Hepatocyte (in vitro differentiated cells): Measurements from ENCODE around the gene RAB11FIP4. TPM values are rescaled to one million over a fixed set of nuclear protein-coding genes. Genes with fewer than 3 reads are reported as not detected.

Experiments
- DNase-seq: peaks from one replicate; pipeline ENCODE4 v3.0.0-alpha.2; 2016; ENCODE audit warnings: low spot score
- H2AFZ ChIP-seq: fragments of 200-600 bp; sonication (generic); 2 replicates; pipeline ENCODE4 v1.6.0; 2016; ENCODE audit warnings: antibody characterized with exemption, mild to moderate bottlenecking
- H3K27ac ChIP-seq: fragments of 200-600 bp; sonication (generic); 2 replicates; pipeline ENCODE4 v1.5.1; 2016; ENCODE audit warnings: mild to moderate bottlenecking
- H3K27me3 ChIP-seq: fragments of 200-600 bp; sonication (generic); 2 replicates; pipeline ENCODE4 v1.6.1; 2016
- H3K36me3 ChIP-seq: fragments of 200-600 bp; sonication (generic); replicated peaks from 2 replicates; pipeline ENCODE4 v1.5.1; 2016; ENCODE audit warnings: low read depth; ENCODE audit not compliant: insufficient read depth
- H3K4me1 ChIP-seq: fragments of 200-600 bp; sonication (generic); 2 replicates; pipeline ENCODE4 v1.5.1; 2016; ENCODE audit warnings: mild to moderate bottlenecking, moderate library complexity; ENCODE audit not compliant: insufficient read depth
- H3K4me2 ChIP-seq: fragments of 200-600 bp; sonication (generic); 2 replicates; pipeline ENCODE4 v1.6.0; 2016
- H3K4me3 ChIP-seq: fragments of 200-600 bp; sonication (generic); 2 replicates; pipeline ENCODE4 v1.5.1; 2016; ENCODE audit warnings: mild to moderate bottlenecking
- H3K79me2 ChIP-seq: fragments of 200-600 bp; sonication (generic); 2 replicates; pipeline ENCODE4 v1.6.0; 2017; ENCODE audit warnings: mild to moderate bottlenecking
- H3K9me2 ChIP-seq: fragments of 200-600 bp; sonication (generic); replicated peaks from 2 replicates; pipeline ENCODE4 v1.6.0; 2017; ENCODE audit warnings: mild to moderate bottlenecking; ENCODE audit not compliant: insufficient read depth
- H3K9me3 ChIP-seq: fragments of 200-600 bp; sonication (generic); 2 replicates; pipeline ENCODE4 v1.5.1; 2016; ENCODE audit warnings: low read depth, mild to moderate bottlenecking
- H4K20me1 ChIP-seq: fragments of 200-600 bp; sonication (generic); 2 replicates; pipeline ENCODE4 v1.6.0; 2016; ENCODE audit warnings: mild to moderate bottlenecking; ENCODE audit not compliant: insufficient read depth, poor library complexity, severe bottlenecking
- EZH2 ChIP-seq: fragments of 200-600 bp; sonication (generic); IDR thresholded peaks from 2 replicates; pipeline ENCODE4 v1.6.1; 2016; ENCODE audit warnings: antibody characterized with exemption, mild to moderate bottlenecking, borderline replicate concordance
- EZH2phosphoT487 ChIP-seq: fragments of 200-600 bp; sonication (generic); IDR thresholded peaks from one replicate; pipeline ENCODE4 v1.6.1; 2018; ENCODE audit warnings: antibody characterized with exemption, mild to moderate bottlenecking, low read depth, moderate library complexity; ENCODE audit not compliant: unreplicated experiment, severe bottlenecking
- WGBS: methylation state at CpG from one replicate; pipeline ENCODE4 v1.1.6; 2016; ENCODE audit warnings: low lambda C conversion rate; ENCODE audit errors: missing lambda C conversion rate; 5-methylcytosine and 5-hydroxymethylcytosine counted together
- polyA plus RNA-seq: library from polyadenylated mRNA; unstranded; fragments of >200 nt; fragmentation: Nextera tagmentation; extraction: Ambion mirVana; gene quantifications from 2 replicates; pipeline ENCODE4 v1.2.1, GENCODE V29; 2016
- total RNA-seq: library from RNA; depleted of rRNA; stranded (reverse); fragments of >200 nt; gene quantifications from 2 replicates; pipeline ENCODE4 v1.2.3, GENCODE V29; 2014
- TF ChIP-seq, protein P1 (sequence below): fragments of 200-600 bp; sonication (generic); IDR thresholded peaks from 2 replicates; pipeline ENCODE4 v1.5.1; 2016; ENCODE audit warnings: antibody characterized with exemption, mild to moderate bottlenecking; ENCODE audit not compliant: poor library complexity

RAB11FIP4 gene
- total and polyA plus RNA-seq, 2 experiments from 2014 or later, result 25.8 to 35.6 TPM

- H3K79me2 ChIP-seq, result no peaks in the 10 kb centered on the region
- TF ChIP-seq EZH2phosphoT487 (no peak), EZH2 (no peak)
- TF ChIP-seq, protein P1, sequence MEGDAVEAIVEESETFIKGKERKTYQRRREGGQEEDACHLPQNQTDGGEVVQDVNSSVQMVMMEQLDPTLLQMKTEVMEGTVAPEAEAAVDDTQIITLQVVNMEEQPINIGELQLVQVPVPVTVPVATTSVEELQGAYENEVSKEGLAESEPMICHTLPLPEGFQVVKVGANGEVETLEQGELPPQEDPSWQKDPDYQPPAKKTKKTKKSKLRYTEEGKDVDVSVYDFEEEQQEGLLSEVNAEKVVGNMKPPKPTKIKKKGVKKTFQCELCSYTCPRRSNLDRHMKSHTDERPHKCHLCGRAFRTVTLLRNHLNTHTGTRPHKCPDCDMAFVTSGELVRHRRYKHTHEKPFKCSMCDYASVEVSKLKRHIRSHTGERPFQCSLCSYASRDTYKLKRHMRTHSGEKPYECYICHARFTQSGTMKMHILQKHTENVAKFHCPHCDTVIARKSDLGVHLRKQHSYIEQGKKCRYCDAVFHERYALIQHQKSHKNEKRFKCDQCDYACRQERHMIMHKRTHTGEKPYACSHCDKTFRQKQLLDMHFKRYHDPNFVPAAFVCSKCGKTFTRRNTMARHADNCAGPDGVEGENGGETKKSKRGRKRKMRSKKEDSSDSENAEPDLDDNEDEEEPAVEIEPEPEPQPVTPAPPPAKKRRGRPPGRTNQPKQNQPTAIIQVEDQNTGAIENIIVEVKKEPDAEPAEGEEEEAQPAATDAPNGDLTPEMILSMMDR, result no peak
- H3K27ac ChIP-seq, result no peak overlapping the region
- no peak overlapping the region for H3K4me3 ChIP-seq
- H3K4me1 ChIP-seq, result no peaks in the 10 kb centered on the region
- no peaks in the 10 kb centered on the region for H4K20me1 ChIP-seq
- no peak overlapping the region for H3K4me2 ChIP-seq
- WGBS, result 91% methylated on average over 9 of the region's 10 CpGs
- no peaks in the 10 kb centered on the region for H3K27me3 ChIP-seq
- H3K36me3 ChIP-seq, result no peaks in the 10 kb centered on the region
- H3K9me3 ChIP-seq, result no peaks in the 10 kb centered on the region
- DNase-seq, result no peak
- no peak overlapping the region for H2AFZ ChIP-seq
- H3K9me2 ChIP-seq, result no peaks in the 10 kb centered on the region
These were observed 25.7 kb downstream of the RAB11FIP4 start for GRCh38 chr17:31417051-31417792.

GRCh38 chr17:31418773-31419350 is 27.4 kb downstream of the RAB11FIP4 start:
- H3K4me1 ChIP-seq, result no peaks in the 10 kb centered on the region
- no peak overlapping the region for H3K27ac ChIP-seq
- DNase-seq, result no peak
- no peak overlapping the region for H2AFZ ChIP-seq
- H3K36me3 ChIP-seq, result no peaks in the 10 kb centered on the region
- H3K27me3 ChIP-seq, result no peaks in the 10 kb centered on the region
- WGBS, result 50% methylated on average over 6 of the region's 6 CpGs
- TF ChIP-seq EZH2phosphoT487 (no peak), EZH2 (no peak)
- H3K4me2 ChIP-seq, result no peak overlapping the region
- no peak overlapping the region for H3K4me3 ChIP-seq
- no peaks in the 10 kb centered on the region for H3K79me2 ChIP-seq
- no peaks in the 10 kb centered on the region for H4K20me1 ChIP-seq
- no peaks in the 10 kb centered on the region for H3K9me3 ChIP-seq
- H3K9me2 ChIP-seq, result no peaks in the 10 kb centered on the region

DNA sequence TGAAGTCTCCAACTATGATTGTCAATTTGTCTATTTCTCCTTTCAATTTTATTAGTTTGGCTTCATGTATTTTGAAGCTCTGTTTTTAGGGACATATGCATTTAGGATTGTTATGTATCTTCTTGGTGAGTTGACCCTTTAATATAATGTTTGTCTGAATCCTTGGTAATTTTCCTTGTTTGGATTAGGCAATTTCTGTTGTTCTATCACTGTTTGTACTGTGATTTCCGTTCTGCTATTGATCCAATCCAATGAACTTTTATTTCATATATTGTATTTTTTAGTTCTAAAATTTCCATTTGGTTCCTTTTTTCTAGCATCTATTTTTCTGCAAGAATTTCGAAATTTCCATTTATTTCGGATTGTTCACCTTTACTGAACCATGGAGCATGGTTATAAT is 31.0 kb downstream of the RAB11FIP4 start:
- no peak overlapping the region for H2AFZ ChIP-seq
- no peaks in the 10 kb centered on the region for H3K9me3 ChIP-seq
- no peaks in the 10 kb centered on the region for H4K20me1 ChIP-seq
- 85% methylated on average over 3 of the region's 3 CpGs for WGBS
- no peak overlapping the region for H3K4me3 ChIP-seq
- no peaks in the 10 kb centered on the region for H3K79me2 ChIP-seq
- DNase-seq, result no peak
- no peak overlapping the region for H3K27ac ChIP-seq
- no peaks in the 10 kb centered on the region for H3K36me3 ChIP-seq
- H3K4me1 ChIP-seq, result peaks cover 8% of the 10 kb centered on the region
- no peaks in the 10 kb centered on the region for H3K27me3 ChIP-seq
- H3K4me2 ChIP-seq, result no peak overlapping the region
- no peaks in the 10 kb centered on the region for H3K9me2 ChIP-seq
- TF ChIP-seq EZH2phosphoT487 (no peak), EZH2 (no peak)
- TF ChIP-seq, protein P1, result no peak

DNA sequence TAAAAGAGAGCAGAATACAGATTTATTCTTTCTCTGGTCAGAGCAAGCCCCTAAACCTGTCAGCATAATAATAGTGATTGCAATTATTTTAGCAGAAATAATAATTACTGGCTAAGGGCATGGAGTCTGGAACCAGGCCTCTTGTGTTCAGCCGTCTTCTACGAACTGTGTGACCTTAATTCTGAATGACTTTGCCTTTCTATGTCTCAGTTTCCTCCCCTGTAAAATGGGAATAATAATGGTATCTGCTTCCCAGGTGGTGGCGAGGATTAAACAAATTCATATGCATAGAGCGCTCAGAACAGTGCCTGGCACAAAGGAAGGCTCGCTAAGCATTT is 33.4 kb downstream of the RAB11FIP4 start:
- Histone ChIP-seq H3K79me2 (no peaks in the 10 kb centered on the region), H4K20me1 (no peaks in the 10 kb centered on the region), H3K4me2 (peak overlapping the region; percentile 28), H3K27me3 (no peaks in the 10 kb centered on the region), H3K4me1 (peaks cover 8% of the 10 kb centered on the region), H3K9me3 (no peaks in the 10 kb centered on the region), H3K36me3 (no peaks in the 10 kb centered on the region), H2AFZ (no peak overlapping the region), H3K4me3 (no peak overlapping the region), H3K27ac (peak overlapping the region; percentile 27), H3K9me2 (no peaks in the 10 kb centered on the region)
- no peak for DNase-seq
- TF ChIP-seq EZH2 (no peak), EZH2phosphoT487 (no peak)
- TF ChIP-seq, protein P1, result no peak
- 41% methylated on average over 5 of the region's 5 CpGs for WGBS
